GM19025 (cell line): ENCODE measurements around the gene CCNY.
A peak's percentile ranks its signal among the peaks of the same experiment; 100 is the strongest.

Source experiments
- ATAC-seq: cut with Tn5 transposase; IDR thresholded peaks from one replicate; pipeline ENCODE4 v1.9.1; 2021; ENCODE audit warnings: mild to moderate bottlenecking, low read depth, moderate library complexity; ENCODE audit not compliant: unreplicated experiment

Gene CCNY

GRCh38 chr10:35448687-35449662 is 112.7 kb downstream of the CCNY start:
- no peak for ATAC-seq

GRCh38 chr10:35449944-35450343 is 113.6 kb downstream of the CCNY start:
- no peak for ATAC-seq

- peak; percentile 98 for ATAC-seq
These were observed 115.1 kb downstream of the CCNY start for GRCh38 chr10:35451151-35452016.

- ATAC-seq: no peak
These were observed 115.9 kb downstream of the CCNY start for GRCh38 chr10:35452171-35452570.

GRCh38 chr10:35452847-35453246 is 116.5 kb downstream of the CCNY start:
- no peak for ATAC-seq

GRCh38 chr10:35453855-35454532 is 117.7 kb downstream of the CCNY start:
- ATAC-seq: no peak

GRCh38 chr10:35456153-35456720 is 119.9 kb downstream of the CCNY start:
- no peak for ATAC-seq

GRCh38 chr10:35456784-35457183 is 120.5 kb downstream of the CCNY start:
- no peak for ATAC-seq

- ATAC-seq: no peak
These were observed 122.5 kb downstream of the CCNY start for GRCh38 chr10:35458500-35459448.

- ATAC-seq: no peak
These were observed 123.1 kb downstream of the CCNY start for GRCh38 chr10:35459449-35459847.

- ATAC-seq: no peak
These were observed 124.6 kb downstream of the CCNY start for GRCh38 chr10:35460852-35461460.

- peak; percentile 83 for ATAC-seq
These were observed 126.2 kb downstream of the CCNY start for GRCh38 chr10:35462491-35462934.

GRCh38 chr10:35463105-35463867 is 127.0 kb downstream of the CCNY start:
- no peak for ATAC-seq

- no peak for ATAC-seq
These were observed 127.6 kb downstream of the CCNY start for GRCh38 chr10:35463878-35464277.

GRCh38 chr10:35464825-35465456 is 128.6 kb downstream of the CCNY start:
- ATAC-seq: no peak

- no peak for ATAC-seq
These were observed 129.4 kb downstream of the CCNY start for GRCh38 chr10:35465673-35466072.

GRCh38 chr10:35466170-35466569 is 129.9 kb downstream of the CCNY start:
- no peak for ATAC-seq

- no peak for ATAC-seq
These were observed 130.4 kb downstream of the CCNY start for GRCh38 chr10:35466661-35467060.
